Measurements from ENCODE around the gene VWA7. TPM values are rescaled to one million over a fixed set of nuclear protein-coding genes. Genes with fewer than 3 reads are reported as not detected.
A peak's percentile ranks its signal among the peaks of the same experiment; 100 is the strongest.

VWA7 gene
- total RNA-seq, 1 experiment from 2014 or later, result 2.5 TPM

- Mint-ChIP-seq H3K27ac (peak overlapping the region in 1 of 3 experiments; percentile 19; a peak in 1 of 7 replicates), H3K9me3 (no peaks in the 10 kb centered on the region), H3K4me1 (peaks cover 19 to 28% of the 10 kb centered on the region in 2 experiments), H3K4me3 (no peak overlapping the region), H3K27me3 (ENCODE audit: low read depth) (no peaks in the 10 kb centered on the region), H3K36me3 (ENCODE audit: insufficient read depth in 1 of 3, low read depth in 3 of 3) (no peaks in the 10 kb centered on the region)
- Histone ChIP-seq H3K23me2 (ENCODE audit: insufficient read length, low read depth, low read length, poor library complexity, severe bottlenecking) (no peaks in the 10 kb centered on the region), H4K5ac (ENCODE audit: insufficient read length, low read depth, low read length) (no peak overlapping the region), H3K9me3 (ENCODE audit: control insufficient read depth, low read depth, low read length) (no peaks in the 10 kb centered on the region), H4K91ac (ENCODE audit: insufficient read length, low read depth, low read length) (no peak overlapping the region), H2BK12ac (ENCODE audit: insufficient read length, low read depth, low read length) (no peak overlapping the region), H3K18ac (ENCODE audit: insufficient read length, low read depth, low read length) (no peak overlapping the region), H2BK15ac (ENCODE audit: low read depth, low read length) (no peak overlapping the region), H4K8ac (replicated peaks; ENCODE audit: insufficient read length, low read depth, low read length) (no peak overlapping the region), H3T11ph (ENCODE audit: low read length) (no peak overlapping the region), H3K79me2 (ENCODE audit: insufficient read depth, low read length) (no peaks in the 10 kb centered on the region), H3K9ac (ENCODE audit: extremely low read depth, insufficient read length, low read length) (no peak overlapping the region), H2AK5ac (ENCODE audit: insufficient read length, low read length) (no peak overlapping the region), H3K4ac (ENCODE audit: low read depth, low read length) (no peak overlapping the region), H3K4me1 (ENCODE audit: insufficient read depth, low read length) (peaks cover 6% of the 10 kb centered on the region; the same call in 1 of the 2 replicates), H3K27me3 (ENCODE audit: insufficient read depth, low read length) (no peaks in the 10 kb centered on the region), H3K4me2 (ENCODE audit: insufficient read depth, insufficient read length, low read length) (no peak overlapping the region), H2BK120ac (ENCODE audit: low read depth, low read length, poor library complexity, severe bottlenecking) (no peak overlapping the region), H2AFZ (ENCODE audit: low read length) (no peak overlapping the region), H3K79me1 (ENCODE audit: insufficient read depth, low read depth, low read length, poor library complexity, severe bottlenecking) (no peaks in the 10 kb centered on the region), H4K20me1 (ENCODE audit: control insufficient read depth, insufficient read depth, insufficient read length) (no peaks in the 10 kb centered on the region), H3K23ac (ENCODE audit: insufficient read length, low read depth, low read length) (no peak overlapping the region), H3K56ac (ENCODE audit: insufficient read length, low read depth, low read length) (no peak overlapping the region), H2BK5ac (ENCODE audit: insufficient read length, low read length) (no peak overlapping the region), H2BK20ac (ENCODE audit: low read depth, low read length, poor library complexity, severe bottlenecking) (no peak overlapping the region), H3K14ac (ENCODE audit: insufficient read depth, low read length) (no peak overlapping the region), H3K27ac (ENCODE audit: insufficient read length, low read depth, low read length) (no peak overlapping the region)
- DNase-seq, result no peak
- no CpG with 5 or more reads among the region's 5 CpGs for WGBS (ENCODE audit: extremely low coverage, insufficient read length, low lambda C conversion rate)
- TF ChIP-seq, protein P1, sequence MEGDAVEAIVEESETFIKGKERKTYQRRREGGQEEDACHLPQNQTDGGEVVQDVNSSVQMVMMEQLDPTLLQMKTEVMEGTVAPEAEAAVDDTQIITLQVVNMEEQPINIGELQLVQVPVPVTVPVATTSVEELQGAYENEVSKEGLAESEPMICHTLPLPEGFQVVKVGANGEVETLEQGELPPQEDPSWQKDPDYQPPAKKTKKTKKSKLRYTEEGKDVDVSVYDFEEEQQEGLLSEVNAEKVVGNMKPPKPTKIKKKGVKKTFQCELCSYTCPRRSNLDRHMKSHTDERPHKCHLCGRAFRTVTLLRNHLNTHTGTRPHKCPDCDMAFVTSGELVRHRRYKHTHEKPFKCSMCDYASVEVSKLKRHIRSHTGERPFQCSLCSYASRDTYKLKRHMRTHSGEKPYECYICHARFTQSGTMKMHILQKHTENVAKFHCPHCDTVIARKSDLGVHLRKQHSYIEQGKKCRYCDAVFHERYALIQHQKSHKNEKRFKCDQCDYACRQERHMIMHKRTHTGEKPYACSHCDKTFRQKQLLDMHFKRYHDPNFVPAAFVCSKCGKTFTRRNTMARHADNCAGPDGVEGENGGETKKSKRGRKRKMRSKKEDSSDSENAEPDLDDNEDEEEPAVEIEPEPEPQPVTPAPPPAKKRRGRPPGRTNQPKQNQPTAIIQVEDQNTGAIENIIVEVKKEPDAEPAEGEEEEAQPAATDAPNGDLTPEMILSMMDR (conservative IDR thresholded peaks at IDR 0.05), result no peak
Measured at GRCh38 chr6:31720196-31720770, 56.8 kb downstream of the VWA7 start.

All from H9 (cell line).